Activated naive CD4-positive, alpha-beta T cell treated with anti-CD3 and anti-CD28 coated beads, Interleukin-2, amount 50 U/mL, for 24 hours (primary cell): Measurements from ENCODE around the gene HLA-B.

Source experiments
- H3K27ac Mint-ChIP-seq: one replicate; pipeline ENCODE4 v1.8.0; 2021; ENCODE audit warnings: mild to moderate bottlenecking, mixed read lengths
- H3K27me3 Mint-ChIP-seq: one replicate; pipeline ENCODE4 v1.8.0; 2021; ENCODE audit warnings: mixed read lengths
- H3K36me3 Mint-ChIP-seq: one replicate; pipeline ENCODE4 v1.8.0; 2021; ENCODE audit warnings: mixed read lengths
- H3K4me1 Mint-ChIP-seq: one replicate; pipeline ENCODE4 v1.8.0; 2021; ENCODE audit warnings: mixed read lengths
- H3K4me3 Mint-ChIP-seq: one replicate; pipeline ENCODE4 v1.8.0; 2021; ENCODE audit warnings: mild to moderate bottlenecking, mixed read lengths
- H3K9me3 Mint-ChIP-seq: one replicate; pipeline ENCODE4 v1.8.0; 2021; ENCODE audit warnings: mixed read lengths

Gene HLA-B

DNA sequence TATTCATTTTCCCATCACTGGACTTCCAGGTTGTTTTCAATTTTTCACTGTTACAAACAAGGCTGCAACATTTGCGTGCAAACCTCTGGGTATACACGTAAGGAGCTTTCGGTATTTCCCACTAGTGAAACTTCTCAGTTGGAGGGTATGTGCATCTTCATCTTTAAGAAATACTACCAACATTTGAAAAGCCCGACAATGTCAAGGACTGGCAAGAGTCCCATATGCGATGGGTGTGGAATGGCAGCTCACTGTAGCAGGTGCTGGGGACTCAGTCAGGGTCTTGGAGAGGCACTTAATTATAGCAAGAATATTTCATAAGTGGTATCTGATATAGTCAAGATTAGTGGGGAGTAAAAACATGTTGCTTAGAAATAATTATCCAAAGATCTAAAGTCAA lies 8.9 kb upstream of the HLA-B start:
- H3K27me3 Mint-ChIP-seq: peaks cover 5% of the 10 kb centered on the region
- no peak overlapping the region for H3K27ac Mint-ChIP-seq
- H3K4me1 Mint-ChIP-seq: peaks cover 31% of the 10 kb centered on the region
- H3K4me3 Mint-ChIP-seq: peak overlapping the region; percentile 49
- peaks cover 1% of the 10 kb centered on the region for H3K36me3 Mint-ChIP-seq
- H3K9me3 Mint-ChIP-seq: no peaks in the 10 kb centered on the region

- Mint-ChIP-seq H3K4me3 (no peak overlapping the region), H3K4me1 (peaks cover 50% of the 10 kb centered on the region), H3K27me3 (peaks cover 1% of the 10 kb centered on the region), H3K36me3 (peaks cover 3% of the 10 kb centered on the region), H3K9me3 (no peaks in the 10 kb centered on the region), H3K27ac (peak overlapping the region; percentile 15)
Measured at GRCh38 chr6:31363811-31364210, 6.8 kb upstream of the HLA-B start.

DNA sequence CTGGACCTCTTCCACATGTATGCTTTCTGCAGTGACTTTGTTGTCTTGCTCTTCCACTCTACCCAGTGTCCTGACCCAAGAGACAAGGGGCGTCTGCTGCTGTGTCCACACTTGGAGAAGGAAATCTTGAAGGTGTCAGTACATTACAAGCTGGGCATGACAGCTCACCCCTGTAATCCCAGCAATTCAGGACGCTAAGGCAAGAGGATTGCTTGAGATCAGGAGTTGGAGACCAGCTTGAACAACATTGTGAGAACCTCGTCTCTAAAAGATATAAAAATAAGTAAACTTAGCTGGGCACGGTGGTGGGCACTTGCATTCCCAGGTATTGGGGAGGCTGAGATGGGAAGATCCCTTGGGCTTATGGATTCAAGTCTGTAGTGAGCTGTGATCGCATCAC lies 5.8 kb upstream of the HLA-B start:
- no peak overlapping the region for H3K4me3 Mint-ChIP-seq
- H3K27me3 Mint-ChIP-seq: peaks cover 1% of the 10 kb centered on the region
- H3K36me3 Mint-ChIP-seq: peaks cover 3% of the 10 kb centered on the region
- H3K9me3 Mint-ChIP-seq: no peaks in the 10 kb centered on the region
- no peak overlapping the region for H3K27ac Mint-ChIP-seq
- peaks cover 60% of the 10 kb centered on the region for H3K4me1 Mint-ChIP-seq

DNA sequence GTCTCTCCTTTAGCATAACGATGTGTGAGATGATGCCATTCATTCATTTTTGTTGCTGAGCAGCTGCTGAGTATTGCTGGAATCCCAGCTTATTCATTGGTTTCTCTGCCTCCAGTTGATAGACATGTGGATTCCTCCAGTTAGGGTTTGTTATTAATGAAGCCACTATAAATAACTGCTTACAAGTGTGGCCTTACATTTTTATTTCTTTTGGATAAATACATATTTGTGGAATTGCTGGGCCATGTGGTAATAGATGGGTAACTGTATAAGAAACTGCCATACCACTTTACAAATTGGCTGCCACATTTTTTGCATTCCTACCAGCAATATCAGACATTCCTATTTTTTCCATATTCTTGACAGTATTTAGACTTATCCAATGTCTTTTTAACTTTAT lies 2.6 kb upstream of the HLA-B start:
- Mint-ChIP-seq H3K27ac (no peak overlapping the region), H3K4me1 (peaks cover 51% of the 10 kb centered on the region), H3K36me3 (peaks cover 14% of the 10 kb centered on the region), H3K27me3 (no peaks in the 10 kb centered on the region), H3K9me3 (no peaks in the 10 kb centered on the region), H3K4me3 (no peak overlapping the region)

- Mint-ChIP-seq H3K4me1 (peaks cover 50% of the 10 kb centered on the region), H3K27ac (peak overlapping the region; percentile 98), H3K36me3 (peaks cover 24% of the 10 kb centered on the region), H3K27me3 (no peaks in the 10 kb centered on the region), H3K4me3 (peak overlapping the region; percentile 91), H3K9me3 (no peaks in the 10 kb centered on the region)
Measured at GRCh38 chr6:31358302-31358701, 1.3 kb upstream of the HLA-B start.

DNA sequence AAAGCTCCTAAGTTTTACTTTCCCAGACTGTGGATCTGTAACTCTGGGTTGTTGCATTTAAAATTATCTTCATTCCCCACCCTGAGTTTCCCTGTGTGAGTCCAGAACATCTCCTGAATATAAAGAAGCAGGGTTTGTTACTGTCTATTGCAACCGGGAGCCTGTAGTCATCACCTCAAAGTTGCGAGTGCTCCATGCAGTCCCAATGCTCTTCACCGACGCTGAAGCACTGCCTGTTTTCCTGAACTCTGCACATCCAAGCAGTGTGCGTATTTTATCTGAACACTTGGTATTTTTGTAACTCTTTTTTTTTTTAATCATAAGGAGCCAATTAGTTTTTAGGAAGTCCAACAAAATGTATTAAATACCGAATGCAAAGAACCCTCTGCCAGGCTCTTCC lies 907 bp upstream of the HLA-B start:
- Mint-ChIP-seq H3K27ac (peak overlapping the region; percentile 98), H3K27me3 (no peaks in the 10 kb centered on the region), H3K36me3 (peaks cover 25% of the 10 kb centered on the region), H3K4me1 (peaks cover 54% of the 10 kb centered on the region), H3K9me3 (no peaks in the 10 kb centered on the region), H3K4me3 (peak overlapping the region; percentile 91)

GRCh38 chr6:31356216-31356945 lies 598 bp downstream of the HLA-B start:
- Mint-ChIP-seq H3K27me3 (no peaks in the 10 kb centered on the region), H3K4me1 (peaks cover 69% of the 10 kb centered on the region), H3K4me3 (peak overlapping the region; percentile 97), H3K27ac (peak overlapping the region; percentile 93), H3K9me3 (no peaks in the 10 kb centered on the region), H3K36me3 (peaks cover 27% of the 10 kb centered on the region)

DNA sequence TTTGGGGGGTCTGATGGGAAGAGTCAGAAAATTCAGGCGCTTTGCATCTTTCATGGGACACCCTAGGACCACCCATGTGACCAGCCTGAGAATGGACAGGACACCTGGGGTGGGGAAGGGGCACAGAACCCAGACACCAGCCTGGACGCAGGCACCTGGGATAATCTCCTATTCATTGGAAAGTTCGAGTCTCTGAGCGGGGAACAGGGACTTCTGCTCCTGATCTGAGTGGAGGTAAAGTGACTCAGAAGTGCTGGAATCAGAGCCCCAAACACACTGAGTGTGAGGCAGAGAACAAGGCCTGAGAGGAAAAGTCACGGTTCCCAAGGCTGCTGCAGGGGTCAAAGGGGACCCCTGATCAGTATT lies 1.4 kb downstream of the HLA-B start:
- Mint-ChIP-seq H3K36me3 (peaks cover 24% of the 10 kb centered on the region), H3K27ac (peak overlapping the region; percentile 93), H3K4me3 (peak overlapping the region; percentile 97), H3K27me3 (no peaks in the 10 kb centered on the region), H3K9me3 (no peaks in the 10 kb centered on the region), H3K4me1 (peaks cover 73% of the 10 kb centered on the region)

GRCh38 chr6:31354864-31355582 lies 2.0 kb downstream of the HLA-B start:
- Mint-ChIP-seq H3K4me1 (peaks cover 73% of the 10 kb centered on the region), H3K36me3 (peaks cover 24% of the 10 kb centered on the region), H3K27ac (peak overlapping the region; percentile 93), H3K4me3 (peak overlapping the region; percentile 97), H3K9me3 (no peaks in the 10 kb centered on the region), H3K27me3 (no peaks in the 10 kb centered on the region)

GRCh38 chr6:31354158-31354863 lies 2.7 kb downstream of the HLA-B start:
- H3K27ac Mint-ChIP-seq: peak overlapping the region; percentile 87
- H3K4me3 Mint-ChIP-seq: peak overlapping the region; percentile 97
- peaks cover 72% of the 10 kb centered on the region for H3K4me1 Mint-ChIP-seq
- H3K36me3 Mint-ChIP-seq: peaks cover 24% of the 10 kb centered on the region
- no peaks in the 10 kb centered on the region for H3K27me3 Mint-ChIP-seq
- H3K9me3 Mint-ChIP-seq: no peaks in the 10 kb centered on the region

GRCh38 chr6:31353384-31353945 lies 3.5 kb downstream of the HLA-B start:
- H3K4me1 Mint-ChIP-seq: peaks cover 69% of the 10 kb centered on the region
- peak overlapping the region; percentile 87 for H3K27ac Mint-ChIP-seq
- H3K9me3 Mint-ChIP-seq: no peaks in the 10 kb centered on the region
- H3K4me3 Mint-ChIP-seq: peak overlapping the region; percentile 97
- no peaks in the 10 kb centered on the region for H3K27me3 Mint-ChIP-seq
- H3K36me3 Mint-ChIP-seq: peaks cover 24% of the 10 kb centered on the region

- Mint-ChIP-seq H3K4me1 (peaks cover 68% of the 10 kb centered on the region), H3K4me3 (peak overlapping the region; percentile 97), H3K36me3 (peaks cover 24% of the 10 kb centered on the region), H3K27me3 (no peaks in the 10 kb centered on the region), H3K27ac (peak overlapping the region; percentile 89), H3K9me3 (no peaks in the 10 kb centered on the region)
Measured at GRCh38 chr6:31352683-31353383, 4.1 kb downstream of the HLA-B start.

GRCh38 chr6:31352310-31352682 lies 4.7 kb downstream of the HLA-B start:
- Mint-ChIP-seq H3K27ac (peak overlapping the region; percentile 78), H3K27me3 (no peaks in the 10 kb centered on the region), H3K4me1 (peaks cover 68% of the 10 kb centered on the region), H3K9me3 (no peaks in the 10 kb centered on the region), H3K4me3 (peak overlapping the region; percentile 97), H3K36me3 (peaks cover 24% of the 10 kb centered on the region)

DNA sequence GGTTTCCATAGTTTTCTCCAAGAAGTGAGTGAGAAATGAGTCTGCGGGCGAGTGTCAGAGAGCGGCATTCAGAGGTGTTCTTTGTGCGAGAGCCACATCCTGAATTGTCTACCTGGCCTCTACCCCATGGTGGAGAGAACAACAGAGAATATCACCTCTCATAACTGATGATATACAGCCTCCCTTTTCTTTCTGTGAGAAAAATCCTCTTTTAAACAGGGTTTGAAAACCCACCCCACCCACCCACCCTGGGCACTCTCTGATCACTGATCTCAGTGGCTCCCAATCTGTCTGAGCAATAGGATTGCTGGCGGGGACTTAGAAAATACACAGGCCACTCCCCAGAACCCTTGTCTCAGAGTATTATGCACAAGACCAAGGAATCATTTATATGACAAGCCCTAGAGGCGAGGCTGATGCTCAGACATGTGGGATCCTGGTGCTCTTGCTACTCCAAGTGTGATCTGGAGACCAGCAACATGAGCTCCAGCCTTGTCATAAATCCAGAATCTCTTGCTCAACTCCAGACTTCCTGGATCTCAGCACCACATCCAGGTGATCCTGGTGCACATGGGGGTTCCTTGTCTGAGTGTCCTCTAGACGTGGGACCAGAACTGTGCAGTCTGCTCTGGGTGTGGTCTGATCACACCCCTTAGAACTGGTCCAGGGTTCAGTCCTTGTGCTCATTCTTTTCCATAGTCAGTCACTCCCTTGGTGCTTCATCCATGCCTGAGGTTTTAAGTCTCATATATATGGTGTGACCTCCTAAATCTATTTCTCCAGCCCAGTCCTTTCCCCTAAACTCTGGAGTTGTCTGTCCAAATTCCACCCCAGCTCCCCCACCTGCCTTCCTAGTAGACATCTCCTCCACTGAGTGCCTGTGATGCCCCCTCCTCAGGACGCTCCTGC lies 5.3 kb downstream of the HLA-B start:
- H3K36me3 Mint-ChIP-seq: peaks cover 24% of the 10 kb centered on the region
- peak overlapping the region; percentile 78 for H3K27ac Mint-ChIP-seq
- H3K27me3 Mint-ChIP-seq: no peaks in the 10 kb centered on the region
- peak overlapping the region; percentile 97 for H3K4me3 Mint-ChIP-seq
- H3K4me1 Mint-ChIP-seq: peaks cover 68% of the 10 kb centered on the region
- H3K9me3 Mint-ChIP-seq: no peaks in the 10 kb centered on the region
